ENCODE results near the gene TBRG4.

TBRG4 gene

GRCh38 chr7:45088146-45088701 lies 23.3 kb downstream of the TBRG4 start:
- no peak for DNase-seq

GRCh38 chr7:45087301-45088145 lies 24.0 kb downstream of the TBRG4 start:
- no peak for DNase-seq

DNA sequence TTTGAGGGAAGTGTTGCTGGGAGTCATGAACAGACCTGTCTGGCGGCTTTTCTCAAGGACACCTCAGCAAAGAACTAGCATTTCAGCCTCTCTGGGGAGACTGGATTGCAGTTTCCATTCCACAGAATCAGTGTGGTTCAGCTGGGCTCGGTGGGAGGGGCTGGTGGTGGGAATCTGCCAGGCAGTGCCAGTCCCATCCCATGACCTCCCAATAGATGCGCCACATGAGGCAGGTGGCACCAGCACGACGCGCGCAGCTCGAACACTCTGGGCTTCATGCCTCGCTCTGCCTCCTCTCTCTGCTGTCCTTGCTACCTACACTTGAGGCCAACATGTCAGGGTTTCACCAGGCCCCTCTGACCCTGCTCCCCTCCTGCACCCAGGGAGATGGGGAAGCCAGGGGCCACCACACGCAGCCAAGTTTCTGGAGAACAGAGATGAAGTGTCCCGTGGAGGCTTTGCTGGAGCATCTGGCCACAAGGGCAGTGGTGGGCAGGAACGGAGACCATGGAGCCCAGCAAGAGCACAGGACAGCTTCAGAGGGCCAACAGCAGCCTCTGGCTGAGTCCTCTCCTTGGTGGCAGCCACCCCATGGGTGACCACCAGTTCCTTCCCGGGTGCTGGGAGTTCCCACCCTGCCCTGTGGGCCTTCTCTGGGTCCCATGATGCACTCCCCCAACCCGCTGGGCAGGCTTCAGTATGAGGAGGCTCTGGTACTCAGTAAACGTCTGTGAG lies 25.0 kb downstream of the TBRG4 start:
- no peak for DNase-seq

GRCh38 chr7:45085619-45086200 lies 25.8 kb downstream of the TBRG4 start:
- no peak for DNase-seq

DNA sequence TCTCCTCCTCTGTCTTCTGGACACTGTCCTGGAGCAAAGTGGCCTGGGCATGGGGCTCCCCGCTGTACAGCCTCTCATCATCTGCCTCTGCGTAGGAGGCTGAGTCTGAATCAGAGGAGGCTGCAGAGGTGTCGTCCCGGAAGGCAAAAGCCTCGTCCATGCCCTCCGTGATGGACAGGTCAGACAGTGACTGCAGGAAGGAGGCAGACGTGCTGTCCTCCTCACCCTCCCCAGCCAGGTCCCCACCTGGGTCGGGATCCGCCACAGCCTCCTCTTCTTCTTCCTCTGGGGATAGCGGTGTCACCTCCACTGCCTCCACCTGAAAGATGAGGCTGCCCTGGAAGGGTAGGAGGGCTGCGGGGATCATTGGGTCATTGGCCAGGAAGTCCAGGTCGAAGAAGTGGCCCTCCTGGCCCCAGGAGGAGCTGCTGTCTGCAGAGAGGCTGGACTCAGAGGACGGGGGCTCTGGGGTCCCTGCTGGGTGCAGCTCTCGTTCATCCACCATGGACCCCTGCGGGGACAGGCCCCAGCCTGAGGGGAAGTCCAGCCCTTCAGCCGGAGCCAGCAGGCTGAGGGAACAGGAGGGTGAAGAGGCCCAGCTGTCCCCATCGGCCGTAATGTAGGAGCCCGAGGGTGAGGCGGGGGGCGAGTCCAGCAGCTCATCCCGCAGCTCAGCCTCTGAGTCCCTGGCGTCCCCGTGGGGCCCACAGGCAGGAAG lies 26.4 kb downstream of the TBRG4 start:
- no peak for DNase-seq

GRCh38 chr7:45084336-45084735 lies 27.2 kb downstream of the TBRG4 start:
- DNase-seq, result no peak

- DNase-seq, result no peak
These were observed 28.6 kb downstream of the TBRG4 start for GRCh38 chr7:45082831-45083331.

GRCh38 chr7:45082031-45082830 lies 29.3 kb downstream of the TBRG4 start:
- no peak for DNase-seq

DNA sequence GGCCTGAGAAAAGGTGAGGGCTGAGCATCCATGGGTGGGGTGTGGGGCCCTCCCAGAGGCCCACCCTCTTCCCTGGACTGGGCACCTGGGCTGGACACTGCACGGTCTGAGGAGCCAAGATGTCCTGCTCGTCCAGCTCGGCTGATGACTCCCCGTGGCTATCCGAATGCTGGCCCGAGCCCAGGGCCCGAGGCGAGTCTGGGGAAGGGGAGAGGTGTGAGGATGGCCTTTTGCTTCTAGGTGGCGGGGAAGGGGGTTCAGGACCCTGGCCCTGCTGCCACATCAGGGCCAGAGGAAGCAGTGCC lies 29.9 kb downstream of the TBRG4 start:
- no peak for DNase-seq

GRCh38 chr7:45080958-45081669 lies 30.4 kb downstream of the TBRG4 start:
- no peak for DNase-seq

- DNase-seq, result no peak
These were observed 31.1 kb downstream of the TBRG4 start for GRCh38 chr7:45080265-45080957.

DNA sequence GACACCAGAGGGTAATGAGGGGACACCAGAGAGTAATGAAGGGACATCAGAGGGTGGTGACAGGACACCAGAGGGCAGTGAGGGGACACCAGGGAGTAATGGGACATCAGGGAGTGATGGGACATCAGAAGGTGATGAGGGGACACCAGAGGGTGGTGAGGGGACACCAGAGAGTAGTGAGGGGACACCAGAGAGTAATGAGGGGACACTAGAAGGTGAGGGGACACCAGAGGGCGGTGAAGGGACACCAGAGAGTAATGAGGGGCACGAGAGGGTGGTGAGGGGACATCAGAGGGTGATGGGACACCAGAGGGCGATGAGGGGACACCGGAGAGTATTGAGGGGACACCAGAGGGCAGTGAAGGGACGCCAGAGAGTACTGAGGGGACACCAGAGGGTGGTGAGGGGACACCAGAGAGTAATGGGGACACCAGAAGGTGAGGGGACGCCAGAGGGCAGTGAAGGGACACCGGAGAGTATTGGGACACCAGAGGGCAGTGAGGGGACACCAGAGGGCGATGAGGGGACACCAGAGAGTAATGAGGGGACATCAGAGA lies 33.3 kb downstream of the TBRG4 start:
- DNase-seq, result no peak

DNA sequence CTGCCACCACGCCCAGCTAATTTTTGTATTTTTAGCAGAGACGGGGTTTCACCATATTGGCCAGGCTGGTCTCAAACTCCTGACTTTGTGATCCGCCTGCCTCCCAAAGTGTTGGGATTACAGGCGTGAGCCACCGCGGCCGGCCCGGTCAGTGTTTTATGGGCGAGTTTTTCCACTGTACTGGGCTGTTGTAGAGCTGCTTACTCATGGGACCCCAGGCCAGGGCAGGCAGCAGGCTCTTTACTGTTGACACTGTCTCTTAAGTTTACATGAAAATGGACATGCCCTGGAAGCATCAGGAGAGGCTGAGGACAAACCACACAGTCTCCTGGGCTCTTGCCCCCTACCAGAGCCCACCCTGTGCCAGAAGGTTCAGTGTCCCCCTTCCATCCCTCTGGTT lies 33.9 kb downstream of the TBRG4 start:
- DNase-seq, result no peak

DNA sequence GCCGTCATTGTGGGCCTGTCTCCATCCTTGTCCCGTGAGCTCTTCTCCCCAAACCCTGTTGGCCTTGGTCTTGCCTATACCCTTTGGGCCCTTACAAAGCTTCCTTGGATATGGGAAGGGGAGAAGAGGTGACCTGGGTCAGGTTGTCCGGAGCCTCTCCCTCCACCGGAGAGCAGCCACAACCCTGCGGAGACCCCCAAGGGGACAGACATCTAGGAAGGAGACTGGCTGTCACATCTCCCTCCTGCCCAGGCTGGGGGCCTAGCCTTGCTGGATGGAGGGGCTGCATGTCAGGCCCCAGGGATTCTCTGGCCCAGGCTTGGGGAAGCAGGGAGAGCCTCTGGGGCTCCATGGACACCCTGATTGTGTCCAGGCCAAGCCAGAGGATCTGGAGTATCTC lies 34.6 kb downstream of the TBRG4 start:
- no peak for DNase-seq

DNA sequence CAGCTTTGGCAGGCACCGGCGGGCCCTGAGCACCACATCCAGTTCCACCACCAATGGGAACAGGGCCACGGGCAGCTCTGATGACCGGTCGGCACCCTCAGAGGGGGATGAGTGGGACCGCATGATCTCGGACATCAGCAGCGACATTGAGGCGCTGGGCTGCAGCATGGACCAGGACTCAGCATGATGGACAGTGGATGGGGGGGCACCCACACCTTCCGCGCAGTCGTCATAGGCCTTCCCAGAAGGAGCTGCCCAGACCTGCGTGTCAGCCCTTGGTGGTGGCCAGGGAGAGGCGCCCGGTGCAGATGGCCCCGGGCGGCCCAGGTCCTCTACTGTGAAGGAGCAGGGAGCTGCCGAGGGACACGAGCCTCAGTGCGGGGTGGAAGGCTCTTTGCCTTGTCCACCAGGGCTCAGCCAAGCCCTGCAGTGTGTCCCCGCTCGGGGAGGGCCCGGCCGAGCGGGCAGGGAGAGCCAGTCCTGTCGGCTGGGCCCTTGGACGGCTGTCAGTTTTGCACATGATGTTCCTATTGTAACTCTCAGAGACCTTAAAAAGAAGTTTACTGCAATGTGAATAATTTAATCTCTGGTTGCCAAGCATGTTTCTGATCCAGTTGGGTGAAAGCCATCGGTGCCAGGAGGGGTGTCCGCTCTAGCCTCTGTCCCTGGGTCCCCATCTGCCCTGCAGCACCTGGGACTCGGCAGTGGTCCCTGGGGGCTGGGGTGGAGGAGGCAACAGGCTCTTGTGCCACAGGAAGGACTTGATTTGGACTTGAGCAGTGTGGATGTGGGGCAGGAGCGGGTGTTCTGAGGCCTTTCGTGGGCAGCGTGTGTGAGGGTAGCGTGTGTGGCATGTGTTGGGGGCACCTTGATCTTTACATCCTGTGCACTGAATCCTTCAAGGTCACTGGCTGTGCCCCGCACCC lies 35.4 kb downstream of the TBRG4 start:
- no peak for DNase-seq

DNA sequence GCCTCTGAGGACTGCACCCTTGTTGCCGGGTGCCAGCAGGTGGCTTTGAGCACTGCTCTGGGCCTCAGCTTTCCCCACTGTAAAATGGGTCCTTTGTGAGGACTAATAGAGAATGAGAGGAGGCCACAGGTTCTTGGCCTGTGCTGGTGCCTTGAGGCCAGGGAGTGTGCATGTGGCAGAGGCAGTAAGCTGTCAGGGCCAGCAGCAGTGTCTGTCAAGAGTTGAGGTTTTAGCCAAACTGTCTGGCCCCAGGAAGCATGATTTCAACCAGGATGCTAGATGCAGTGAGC lies 36.2 kb downstream of the TBRG4 start:
- no peak for DNase-seq

GRCh38 chr7:45074528-45075354 lies 36.8 kb downstream of the TBRG4 start:
- no peak for DNase-seq

- DNase-seq, result no peak
These were observed 37.5 kb downstream of the TBRG4 start for GRCh38 chr7:45073786-45074527.
